22Rv1 (cell line): Measurements from ENCODE around the gene KCNG2.

Experiments
- ZFX ChIP-seq: fragments of 450-650 bp; IDR thresholded peaks from 2 replicates; pipeline ENCODE4 v1.6.1; 2017; ENCODE audit warnings: antibody characterized with exemption, borderline replicate concordance
- TF ChIP-seq, protein P1 (sequence below): fragments of 450-650 bp; IDR thresholded peaks from 2 replicates; pipeline ENCODE4 v1.5.1; 2017; ENCODE audit warnings: mild to moderate bottlenecking

DNA sequence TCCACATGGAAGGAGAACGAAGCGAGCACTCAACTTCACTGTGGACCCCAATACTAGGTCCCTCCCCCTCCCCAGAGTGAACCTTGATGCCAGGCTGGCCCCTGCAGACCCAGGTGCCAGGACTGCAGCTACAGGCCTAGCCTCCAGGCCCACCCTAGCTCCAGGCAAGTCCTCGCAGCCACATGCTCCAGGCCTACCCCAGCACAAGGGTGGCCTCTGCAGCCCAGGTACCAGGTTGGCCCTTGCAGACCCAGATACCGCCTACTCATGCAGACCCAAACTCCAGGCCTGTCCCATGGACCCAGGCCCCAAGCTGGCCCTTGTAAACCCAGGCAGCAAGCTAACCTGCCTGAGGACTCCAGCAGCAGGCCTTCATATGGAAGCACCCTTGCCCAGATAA, 44.2 kb downstream of the KCNG2 start:
- TF ChIP-seq, protein P1, sequence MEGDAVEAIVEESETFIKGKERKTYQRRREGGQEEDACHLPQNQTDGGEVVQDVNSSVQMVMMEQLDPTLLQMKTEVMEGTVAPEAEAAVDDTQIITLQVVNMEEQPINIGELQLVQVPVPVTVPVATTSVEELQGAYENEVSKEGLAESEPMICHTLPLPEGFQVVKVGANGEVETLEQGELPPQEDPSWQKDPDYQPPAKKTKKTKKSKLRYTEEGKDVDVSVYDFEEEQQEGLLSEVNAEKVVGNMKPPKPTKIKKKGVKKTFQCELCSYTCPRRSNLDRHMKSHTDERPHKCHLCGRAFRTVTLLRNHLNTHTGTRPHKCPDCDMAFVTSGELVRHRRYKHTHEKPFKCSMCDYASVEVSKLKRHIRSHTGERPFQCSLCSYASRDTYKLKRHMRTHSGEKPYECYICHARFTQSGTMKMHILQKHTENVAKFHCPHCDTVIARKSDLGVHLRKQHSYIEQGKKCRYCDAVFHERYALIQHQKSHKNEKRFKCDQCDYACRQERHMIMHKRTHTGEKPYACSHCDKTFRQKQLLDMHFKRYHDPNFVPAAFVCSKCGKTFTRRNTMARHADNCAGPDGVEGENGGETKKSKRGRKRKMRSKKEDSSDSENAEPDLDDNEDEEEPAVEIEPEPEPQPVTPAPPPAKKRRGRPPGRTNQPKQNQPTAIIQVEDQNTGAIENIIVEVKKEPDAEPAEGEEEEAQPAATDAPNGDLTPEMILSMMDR = no peak
- TF ChIP-seq ZFX = no peak
